Peyer's patch (tissue), 4 donors: ENCODE measurements around the gene SSR2. TPM values are rescaled to one million over a fixed set of nuclear protein-coding genes. Genes with fewer than 3 reads are reported as not detected.

Experiments used
- DNase-seq, 3 donors: peaks; one replicate each; pipeline ENCODE4 v3.0.0-alpha.2; 2017 to 2019
- H3K27ac ChIP-seq, 4 donors: fragments of 200-600 bp; sonication (generic); one replicate each; pipeline ENCODE4 v1.5.1; 2016 to 2019
- H3K27me3 ChIP-seq, 2 donors: fragments of 200-600 bp; sonication (generic); one replicate each; pipeline ENCODE4 v1.5.1; 2019
- H3K36me3 ChIP-seq, 3 donors: fragments of 200-600 bp; sonication (generic); one replicate each; pipeline ENCODE4 v1.5.1; 2016 to 2019
- H3K4me1 ChIP-seq, 4 donors: fragments of 200-600 bp; sonication (generic); one replicate each; pipeline ENCODE4 v1.5.1; 2016 to 2019
- H3K4me3 ChIP-seq, 4 donors: fragments of 200-600 bp; sonication (generic); 1 replicate in 3 of 4; 2 replicates in 1 of 4; pipeline ENCODE4 v1.5.1; 2016 to 2019; ENCODE audit warnings: mild to moderate bottlenecking in 1 of 4
- H3K9me3 ChIP-seq, 4 donors: fragments of 200-600 bp; sonication (generic); one replicate each; pipeline ENCODE4 v1.5.1; 2016 to 2019; ENCODE audit warnings: mild to moderate bottlenecking in 1 of 4
- POLR2A ChIP-seq, 2 donors: fragments of 450-650 bp; IDR thresholded peaks; one replicate each; pipeline ENCODE4 v1.5.1; 2017; ENCODE audit warnings: antibody characterized with exemption in 2 of 2, mild to moderate bottlenecking in 2 of 2, moderate library complexity in 2 of 2
- total RNA-seq, 4 donors: library from RNA; depleted of rRNA; stranded (reverse); fragments of >200 nt; gene quantifications; one replicate each; pipeline ENCODE4 v1.1.0, GENCODE V29; 2016
- TF ChIP-seq, protein P1 (sequence below), 6 experiments: fragments of 450-650 bp in 4 of 6; fragments of 200-600 bp in 2 of 6; sonication (generic) in 1 of 6; IDR thresholded peaks; one replicate each; pipeline ENCODE4 v1.5.1; 2017 to 2019; ENCODE audit warnings: antibody characterized with exemption in 6 of 6, mild to moderate bottlenecking in 3 of 6, moderate library complexity in 1 of 6

The SSR2 gene
- 100 to 1,000 TPM; 133 to 269 (median 202) TPM for total RNA-seq

DNA sequence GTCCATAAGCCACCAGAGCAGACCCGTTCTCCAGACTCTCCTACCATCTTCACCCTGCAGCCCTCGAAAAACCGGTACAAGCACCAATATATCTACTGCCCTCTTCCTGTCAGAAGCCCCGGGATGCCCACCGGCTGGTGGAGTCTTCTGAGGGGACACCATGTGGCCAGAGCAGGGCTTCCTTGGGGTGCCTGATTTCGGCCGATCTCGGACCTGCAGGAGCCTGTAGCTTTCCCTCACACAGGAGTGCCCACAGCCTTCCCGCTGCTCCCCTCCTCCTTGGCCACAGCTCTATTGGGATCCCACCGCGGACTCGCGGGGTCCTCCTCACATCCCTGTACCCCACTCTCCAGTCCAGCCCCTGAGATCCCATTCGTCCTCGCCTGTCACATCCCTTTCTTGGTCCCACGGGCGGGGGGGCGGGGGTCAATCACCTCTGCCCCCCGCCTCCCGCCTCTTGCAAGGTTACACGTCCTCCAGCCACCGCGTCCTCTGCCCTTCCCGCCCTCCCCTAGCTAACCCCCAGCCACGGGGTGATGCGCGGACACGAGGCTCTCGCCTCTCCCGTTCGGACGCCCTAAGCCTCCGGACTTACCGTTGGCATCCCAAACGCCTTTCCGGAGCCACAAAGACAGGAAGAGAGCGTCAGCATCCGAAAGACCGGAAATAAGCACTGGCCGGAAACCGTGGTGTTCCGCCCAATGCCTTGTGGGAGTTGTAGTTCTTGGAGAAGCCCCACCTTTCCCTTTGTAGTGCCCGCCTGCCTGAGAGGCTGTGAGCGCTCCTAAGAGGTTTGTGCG is at the start of gene SSR2:
Gene SSR2, minus strand, starts transcription at position 659 of the 800 bp plus-strand sequence. CDS start 784 bp downstream, outside the sequence.
- peak within 1 kb of the TSS; percentile 72 to 81 (median 80) for H3K4me3 ChIP-seq
- H3K9me3 ChIP-seq, result no peaks in the 10 kb centered on the region
- DNase-seq, result peak; percentile 84 to 95 (median 86)
- H3K36me3 ChIP-seq, result peaks cover 0 to 41% (median 0%) of the 10 kb centered on the region in 3 donors
- peak within 1 kb of the TSS; percentile 81 to 87 (median 84) for H3K27ac ChIP-seq
- TF ChIP-seq POLR2A (IDR thresholded peaks at IDR 0.05), result peak in 1 of 2 donors; percentile 59
- TF ChIP-seq, protein P1, sequence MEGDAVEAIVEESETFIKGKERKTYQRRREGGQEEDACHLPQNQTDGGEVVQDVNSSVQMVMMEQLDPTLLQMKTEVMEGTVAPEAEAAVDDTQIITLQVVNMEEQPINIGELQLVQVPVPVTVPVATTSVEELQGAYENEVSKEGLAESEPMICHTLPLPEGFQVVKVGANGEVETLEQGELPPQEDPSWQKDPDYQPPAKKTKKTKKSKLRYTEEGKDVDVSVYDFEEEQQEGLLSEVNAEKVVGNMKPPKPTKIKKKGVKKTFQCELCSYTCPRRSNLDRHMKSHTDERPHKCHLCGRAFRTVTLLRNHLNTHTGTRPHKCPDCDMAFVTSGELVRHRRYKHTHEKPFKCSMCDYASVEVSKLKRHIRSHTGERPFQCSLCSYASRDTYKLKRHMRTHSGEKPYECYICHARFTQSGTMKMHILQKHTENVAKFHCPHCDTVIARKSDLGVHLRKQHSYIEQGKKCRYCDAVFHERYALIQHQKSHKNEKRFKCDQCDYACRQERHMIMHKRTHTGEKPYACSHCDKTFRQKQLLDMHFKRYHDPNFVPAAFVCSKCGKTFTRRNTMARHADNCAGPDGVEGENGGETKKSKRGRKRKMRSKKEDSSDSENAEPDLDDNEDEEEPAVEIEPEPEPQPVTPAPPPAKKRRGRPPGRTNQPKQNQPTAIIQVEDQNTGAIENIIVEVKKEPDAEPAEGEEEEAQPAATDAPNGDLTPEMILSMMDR (IDR thresholded peaks at IDR 0.05), result no peak
- H3K27me3 ChIP-seq, result no peaks in the 10 kb centered on the region
- peaks cover 0 to 12% (median 4%) of the 10 kb centered on the region in 4 donors for H3K4me1 ChIP-seq

DNA sequence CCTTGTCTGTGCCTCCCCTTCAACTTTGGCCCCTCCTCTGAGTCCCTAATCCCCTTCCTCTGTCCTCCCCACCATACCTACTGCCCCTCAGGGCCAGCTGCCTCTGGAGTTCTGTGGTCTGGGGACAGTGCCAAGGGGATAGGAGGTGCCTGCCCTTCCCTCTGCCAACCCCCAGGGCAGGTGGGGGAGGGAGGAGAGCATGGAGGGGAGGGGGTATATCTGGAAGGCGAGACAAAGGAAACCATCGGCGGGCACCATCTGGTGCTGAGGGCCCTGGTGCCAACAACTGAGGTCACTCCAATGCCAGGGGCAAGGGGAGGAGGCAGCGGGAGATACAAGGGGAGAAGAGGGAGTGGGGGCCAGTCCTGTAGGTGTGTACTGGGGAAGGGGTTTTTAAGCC is 49.8 kb upstream of the SSR2 start:
- DNase-seq, result no peak
- H3K4me3 ChIP-seq, result no peak overlapping the region
- H3K9me3 ChIP-seq, result no peaks in the 10 kb centered on the region
- no peak overlapping the region for H3K27ac ChIP-seq
- no peaks in the 10 kb centered on the region for H3K27me3 ChIP-seq
- TF ChIP-seq, protein P1 (IDR thresholded peaks at IDR 0.05), result no peak
- TF ChIP-seq POLR2A (IDR thresholded peaks at IDR 0.05), result no peak
- H3K4me1 ChIP-seq, result no peaks in the 10 kb centered on the region
- H3K36me3 ChIP-seq, result peaks cover 0 to 18% (median 0%) of the 10 kb centered on the region in 3 donors

DNA sequence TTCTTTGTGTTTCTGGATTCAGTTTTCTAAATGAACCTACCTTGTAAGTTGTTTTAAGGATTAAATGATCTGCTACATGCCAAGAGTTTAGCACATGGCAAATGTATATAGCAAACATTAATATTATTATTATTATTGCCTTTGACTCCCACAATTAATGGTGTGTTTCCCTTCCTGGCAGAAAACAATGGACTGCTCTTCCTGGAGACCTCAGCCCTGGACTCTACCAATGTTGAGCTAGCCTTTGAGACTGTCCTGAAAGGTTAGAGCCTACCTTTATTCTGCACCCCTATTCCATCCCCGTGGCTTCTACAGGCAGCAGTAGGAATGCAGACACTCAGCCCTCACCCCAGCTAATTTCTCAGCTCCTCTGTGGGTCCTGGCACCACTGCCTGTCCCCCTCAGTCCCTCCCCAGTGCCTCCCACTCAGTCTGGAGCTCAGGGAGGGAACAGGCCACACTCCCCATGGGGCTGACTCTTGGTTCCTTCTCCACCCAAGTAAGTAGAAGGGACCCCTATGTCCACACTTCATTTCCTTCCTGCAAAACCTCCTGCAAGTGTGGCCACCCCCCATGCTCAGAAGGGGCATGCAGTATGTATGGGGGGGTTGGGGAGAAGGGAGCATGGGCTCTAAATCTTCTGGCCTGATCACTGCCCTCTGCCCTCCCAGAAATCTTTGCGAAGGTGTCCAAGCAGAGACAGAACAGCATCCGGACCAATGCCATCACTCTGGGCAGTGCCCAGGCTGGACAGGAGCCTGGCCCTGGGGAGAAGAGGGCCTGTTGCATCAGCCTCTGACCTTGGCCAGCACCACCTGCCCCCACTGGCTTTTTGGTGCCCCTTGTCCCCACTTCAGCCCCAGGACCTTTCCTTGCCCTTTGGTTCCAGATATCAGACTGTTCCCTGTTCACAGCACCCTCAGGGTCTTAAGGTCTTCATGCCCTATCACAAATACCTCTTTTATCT is 49.0 kb upstream of the SSR2 start:
- H3K27me3 ChIP-seq, result no peaks in the 10 kb centered on the region
- DNase-seq, result no peak
- H3K27ac ChIP-seq, result no peak overlapping the region
- TF ChIP-seq POLR2A (IDR thresholded peaks at IDR 0.05), result no peak
- TF ChIP-seq, protein P1 (IDR thresholded peaks at IDR 0.05), result no peak
- no peaks in the 10 kb centered on the region for H3K4me1 ChIP-seq
- peaks cover 0 to 18% (median 0%) of the 10 kb centered on the region in 3 donors for H3K36me3 ChIP-seq
- H3K4me3 ChIP-seq, result no peak overlapping the region
- no peaks in the 10 kb centered on the region for H3K9me3 ChIP-seq

DNA sequence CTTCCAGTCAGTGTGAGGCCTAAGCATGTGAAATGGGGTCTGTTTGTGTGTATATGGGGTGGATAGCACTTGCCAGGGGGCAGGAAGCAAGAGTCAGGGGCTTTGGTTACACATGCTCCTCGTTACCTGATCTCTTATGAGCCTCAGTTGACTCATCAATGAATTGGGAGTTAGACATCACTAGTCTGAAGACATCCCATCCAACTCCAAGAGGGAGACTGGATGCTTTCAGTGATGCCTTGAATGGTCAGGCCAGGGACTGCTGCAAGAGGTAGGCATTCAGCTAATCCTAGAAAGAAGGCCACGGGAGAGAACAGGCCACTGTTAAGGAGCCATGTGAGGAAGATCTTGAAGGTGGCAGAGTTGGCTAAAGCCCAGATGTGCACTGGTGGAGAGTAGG is 46.5 kb upstream of the SSR2 start:
- no peak for TF ChIP-seq POLR2A (IDR thresholded peaks at IDR 0.05)
- TF ChIP-seq, protein P1 (IDR thresholded peaks at IDR 0.05), result no peak
- Histone ChIP-seq H3K4me3 (no peak overlapping the region), H3K4me1 (no peaks in the 10 kb centered on the region), H3K27ac (no peak overlapping the region), H3K36me3 (peaks cover 0 to 18% (median 0%) of the 10 kb centered on the region in 3 donors), H3K9me3 (no peaks in the 10 kb centered on the region), H3K27me3 (no peaks in the 10 kb centered on the region)
- DNase-seq, result no peak

DNA sequence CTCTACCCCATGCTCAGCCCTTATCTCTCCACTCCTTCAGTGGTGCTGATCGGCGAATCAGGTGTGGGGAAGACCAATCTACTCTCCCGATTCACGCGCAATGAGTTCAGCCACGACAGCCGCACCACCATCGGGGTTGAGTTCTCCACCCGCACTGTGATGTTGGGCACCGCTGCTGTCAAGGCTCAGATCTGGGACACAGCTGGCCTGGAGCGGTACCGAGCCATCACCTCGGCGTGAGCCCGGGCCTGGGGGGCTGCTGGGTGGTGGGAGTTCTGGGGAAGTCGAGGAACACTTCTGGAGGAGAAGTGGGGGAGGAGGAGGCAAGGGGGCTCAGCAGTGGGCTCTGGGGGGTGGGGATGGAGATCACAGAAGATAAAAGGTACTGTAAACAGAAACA is 45.1 kb upstream of the SSR2 start:
- TF ChIP-seq, protein P1 (IDR thresholded peaks at IDR 0.05), result no peak
- TF ChIP-seq POLR2A (IDR thresholded peaks at IDR 0.05), result no peak
- Histone ChIP-seq H3K4me3 (no peak overlapping the region), H3K27ac (no peak overlapping the region), H3K9me3 (no peaks in the 10 kb centered on the region), H3K4me1 (no peaks in the 10 kb centered on the region), H3K27me3 (no peaks in the 10 kb centered on the region), H3K36me3 (peaks cover 0 to 18% (median 0%) of the 10 kb centered on the region in 3 donors)
- no peak for DNase-seq
